Smooth muscle cell (in vitro differentiated cells): Measurements from ENCODE around the gene NECTIN4. TPM values are rescaled to one million over a fixed set of nuclear protein-coding genes. Genes with fewer than 3 reads are reported as not detected.
"Not testable (repeated sequence)": the region's sequence is repeated elsewhere in the genome, so short reads cannot be mapped to it uniquely, and the experiment has no call there.

Experiments
- DNase-seq: peaks from one replicate; lab custom pipeline; 2025; ENCODE audit not compliant: unreplicated experiment; lab: John Stamatoyannopoulos, UW
- H2AFZ ChIP-seq: fragments of 200-600 bp; sonication (generic); 2 replicates; pipeline ENCODE4 v1.6.0; 2016; ENCODE audit warnings: antibody characterized with exemption, low read depth, mild to moderate bottlenecking
- H3F3A ChIP-seq: fragments of 200-600 bp; sonication (generic); 2 replicates; pipeline ENCODE4 v1.6.0; 2017; ENCODE audit warnings: antibody characterized with exemption, low read depth
- H3K27ac ChIP-seq: fragments of 200-600 bp; sonication (generic); 2 replicates; pipeline ENCODE4 v1.5.1; 2016; ENCODE audit warnings: low read depth, mild to moderate bottlenecking
- H3K27me3 ChIP-seq: fragments of 200-600 bp; sonication (generic); 2 replicates; pipeline ENCODE4 v1.6.1; 2016; ENCODE audit warnings: low read depth, mild to moderate bottlenecking
- H3K36me3 ChIP-seq: fragments of 200-600 bp; sonication (generic); 2 replicates; pipeline ENCODE4 v1.5.1; 2016; ENCODE audit warnings: low read depth
- H3K4me1 ChIP-seq: fragments of 200-600 bp; sonication (generic); 2 replicates; pipeline ENCODE4 v1.5.1; 2016; ENCODE audit warnings: low read depth
- H3K4me2 ChIP-seq: fragments of 200-600 bp; sonication (generic); 2 replicates; pipeline ENCODE4 v1.6.0; 2016; ENCODE audit warnings: mild to moderate bottlenecking
- H3K4me3 ChIP-seq: fragments of 200-600 bp; sonication (generic); 2 replicates; pipeline ENCODE4 v1.5.1; 2016; ENCODE audit warnings: mild to moderate bottlenecking
- H3K79me2 ChIP-seq: fragments of 200-600 bp; sonication (generic); 2 replicates; pipeline ENCODE4 v1.6.0; 2016; ENCODE audit warnings: low read depth, mild to moderate bottlenecking
- H3K9ac ChIP-seq: fragments of 200-600 bp; sonication (generic); 2 replicates; pipeline ENCODE4 v1.6.0; 2016; ENCODE audit warnings: low read depth
- H3K9me3 ChIP-seq: fragments of 200-600 bp; sonication (generic); replicated peaks from 2 replicates; pipeline ENCODE4 v1.5.1; 2016; ENCODE audit warnings: low read depth
- H4K20me1 ChIP-seq: fragments of 200-600 bp; sonication (generic); 2 replicates; pipeline ENCODE4 v1.6.0; 2016; ENCODE audit warnings: low read depth
- CTCF ChIP-seq: fragments of 200-600 bp; sonication (generic); IDR thresholded peaks from 2 replicates; pipeline ENCODE4 v1.5.1; 2017; ENCODE audit warnings: borderline replicate concordance, mild to moderate bottlenecking, antibody characterized with exemption; ENCODE audit not compliant: insufficient read depth, poor library complexity, severe bottlenecking
- WGBS: methylation state at CpG from one replicate; pipeline ENCODE4 v1.1.7; 2016; ENCODE audit warnings: low lambda C conversion rate; 5-methylcytosine and 5-hydroxymethylcytosine counted together
- polyA plus RNA-seq: library from polyadenylated mRNA; unstranded; fragments of >200 nt; fragmentation: Nextera tagmentation; extraction: Ambion mirVana; gene quantifications from 2 replicates; pipeline ENCODE4 v1.2.1, GENCODE V29; 2016
- total RNA-seq: library from RNA; depleted of rRNA; stranded (reverse); fragments of >200 nt; gene quantifications from 2 replicates; pipeline ENCODE4 v1.2.3, GENCODE V29; 2014

The NECTIN4 gene
- total and polyA plus RNA-seq, 2 experiments from 2014 or later, result 12.7 to 18.2 TPM

GRCh38 chr1:161032409-161032808, 56.9 kb downstream of the NECTIN4 start:
- no peaks in the 10 kb centered on the region for H3K79me2 ChIP-seq
- H3F3A ChIP-seq, result no peaks in the 10 kb centered on the region
- no peak for TF ChIP-seq CTCF
- no peaks in the 10 kb centered on the region for H3K9me3 ChIP-seq
- H3K4me1 ChIP-seq, result peaks cover 4% of the 10 kb centered on the region
- H3K9ac ChIP-seq, result no peak overlapping the region
- no peak overlapping the region for H3K4me2 ChIP-seq
- H3K36me3 ChIP-seq, result no peaks in the 10 kb centered on the region
- H2AFZ ChIP-seq, result no peak overlapping the region
- no peaks in the 10 kb centered on the region for H4K20me1 ChIP-seq
- DNase-seq, result no peak
- H3K27me3 ChIP-seq, result no peaks in the 10 kb centered on the region
- no peak overlapping the region for H3K27ac ChIP-seq
- no peak overlapping the region for H3K4me3 ChIP-seq
- WGBS, result 79% methylated on average over 1 of the region's 1 CpG

GRCh38 chr1:161031874-161032273, 57.5 kb downstream of the NECTIN4 start:
- no peak for TF ChIP-seq CTCF
- H3K4me3 ChIP-seq, result no peak overlapping the region
- no peak overlapping the region for H2AFZ ChIP-seq
- H3K79me2 ChIP-seq, result no peaks in the 10 kb centered on the region
- DNase-seq, result no peak
- no peaks in the 10 kb centered on the region for H3F3A ChIP-seq
- H3K9ac ChIP-seq, result no peak overlapping the region
- H3K4me2 ChIP-seq, result no peak overlapping the region
- H3K36me3 ChIP-seq, result no peaks in the 10 kb centered on the region
- H4K20me1 ChIP-seq, result no peaks in the 10 kb centered on the region
- no peak overlapping the region for H3K27ac ChIP-seq
- no peaks in the 10 kb centered on the region for H3K27me3 ChIP-seq
- no peaks in the 10 kb centered on the region for H3K4me1 ChIP-seq
- H3K9me3 ChIP-seq, result no peaks in the 10 kb centered on the region
- 84% methylated on average over 2 of the region's 2 CpGs for WGBS

GRCh38 chr1:161029466-161029865, 59.9 kb downstream of the NECTIN4 start:
- H4K20me1 ChIP-seq, H2AFZ ChIP-seq: not testable (repeated sequence)
- WGBS, result 97% methylated on average over 8 of the region's 32 CpGs

GRCh38 chr1:161026954-161027353, 62.4 kb downstream of the NECTIN4 start:
- not testable (repeated sequence) for H4K20me1 ChIP-seq, H3K4me1 ChIP-seq, H3K9ac ChIP-seq, H3K4me3 ChIP-seq, H3K9me3 ChIP-seq, H3F3A ChIP-seq, DNase-seq, H3K36me3 ChIP-seq, H3K27me3 ChIP-seq, H3K27ac ChIP-seq, H2AFZ ChIP-seq, H3K79me2 ChIP-seq, H3K4me2 ChIP-seq
- 77% methylated on average over 1 of the region's 1 CpG for WGBS

More at GRCh38 chr1:161029466-161029865, 59.9 kb downstream of the NECTIN4 start:
- not testable (repeated sequence) for H3K9ac ChIP-seq, DNase-seq, H3K9me3 ChIP-seq, H3K27ac ChIP-seq, H3F3A ChIP-seq, H3K36me3 ChIP-seq, H3K4me3 ChIP-seq, H3K4me1 ChIP-seq, H3K27me3 ChIP-seq, H3K4me2 ChIP-seq, H3K79me2 ChIP-seq

- not testable (repeated sequence) for H2AFZ ChIP-seq, H3K27me3 ChIP-seq, H3K36me3 ChIP-seq, H3K9me3 ChIP-seq, H3K4me2 ChIP-seq, DNase-seq, H4K20me1 ChIP-seq, H3K4me3 ChIP-seq, H3F3A ChIP-seq, H3K9ac ChIP-seq
- Histone ChIP-seq H3K4me1 (peaks cover 11% of the 10 kb centered on the region), H3K27ac (peak overlapping the region; percentile 65), H3K79me2 (peaks cover 17% of the 10 kb centered on the region)
- WGBS, result 86% methylated on average over 12 of the region's 12 CpGs
Measured at GRCh38 chr1:161022432-161022831, 66.9 kb downstream of the NECTIN4 start.
